Measurements from ENCODE around the gene PICK1.

The PICK1 gene

DNA sequence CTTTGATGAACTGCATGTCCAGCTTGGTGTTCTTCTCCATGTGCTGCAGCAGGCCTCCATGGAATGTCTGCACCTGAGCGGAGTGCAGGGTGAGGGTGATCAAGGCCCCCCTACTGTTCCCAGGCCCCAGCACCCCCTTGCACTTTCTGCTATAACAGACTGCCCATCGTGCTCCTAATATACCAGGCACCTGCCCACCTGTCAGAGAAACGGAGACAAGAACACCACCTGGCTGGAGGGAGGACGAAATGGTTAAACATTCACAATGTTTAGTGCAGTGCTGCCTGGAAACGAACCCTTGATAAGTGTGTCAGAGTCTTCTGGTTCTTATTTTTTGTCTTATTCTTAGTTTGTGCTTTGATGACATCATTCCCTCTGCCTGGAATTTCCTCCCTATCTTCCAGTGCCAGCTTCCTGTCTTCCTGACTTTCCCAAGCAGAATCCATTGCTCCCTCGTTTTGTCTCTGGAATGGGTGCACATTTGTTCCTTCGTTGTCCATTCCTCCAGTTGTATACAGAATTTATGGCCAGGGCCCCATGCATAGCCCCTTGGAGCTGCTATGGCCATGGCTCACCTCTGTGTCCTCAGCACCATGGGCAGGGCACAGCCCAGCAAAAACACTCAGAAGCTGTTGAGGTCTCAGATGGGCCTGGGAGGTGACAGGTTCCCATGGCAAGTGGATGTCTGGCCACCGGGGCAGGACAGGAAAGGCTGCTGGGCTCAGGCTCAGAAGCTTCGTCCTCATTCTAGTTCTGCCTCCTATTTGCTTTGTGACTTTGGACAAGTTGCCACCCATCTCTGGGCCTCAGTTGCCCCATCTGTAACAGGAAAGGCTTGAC lies 41.4 kb downstream of the PICK1 start:
- Mint-ChIP-seq H3K9me3 (no peaks in the 10 kb centered on the region), H3K27me3 (no peaks in the 10 kb centered on the region), H3K4me3 (no peak overlapping the region), H3K36me3 (ENCODE audit: low read depth) (peaks cover 5% of the 10 kb centered on the region), H3K4me1 (ENCODE audit: low read depth) (no peaks in the 10 kb centered on the region), H3K27ac (no peak overlapping the region)
- DNase-seq = no peak

GRCh38 chr22:38103641-38104040 lies 46.4 kb downstream of the PICK1 start:
- no peaks in the 10 kb centered on the region for H3K27me3 Mint-ChIP-seq
- no peak overlapping the region for H3K4me3 Mint-ChIP-seq
- no peak overlapping the region for H3K27ac Mint-ChIP-seq
- no peaks in the 10 kb centered on the region for H3K36me3 Mint-ChIP-seq (ENCODE audit: low read depth)
- H3K4me1 Mint-ChIP-seq (ENCODE audit: low read depth) = peaks cover 8% of the 10 kb centered on the region
- no peak for DNase-seq
- no peaks in the 10 kb centered on the region for H3K9me3 Mint-ChIP-seq

DNA sequence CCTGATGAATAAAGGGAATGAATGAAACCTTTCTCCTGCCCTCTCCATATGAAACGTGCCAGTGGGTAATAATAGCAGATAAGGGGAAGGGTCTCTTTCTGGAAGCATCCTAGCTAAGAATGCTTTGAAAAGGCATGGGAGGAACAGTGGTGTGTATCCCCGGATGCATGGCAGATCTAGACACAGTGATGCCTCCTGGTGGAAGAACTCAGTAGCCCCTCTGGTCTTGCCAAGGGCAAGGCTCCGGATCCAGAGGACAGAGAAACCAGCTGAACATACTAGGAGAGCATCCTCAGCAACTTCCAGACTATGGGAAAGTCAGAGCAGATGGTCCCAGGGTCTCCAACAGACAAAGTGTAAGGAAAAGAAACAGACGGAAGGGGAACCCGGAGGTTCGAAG lies 46.9 kb downstream of the PICK1 start:
- peaks cover 8% of the 10 kb centered on the region for H3K4me1 Mint-ChIP-seq (ENCODE audit: low read depth)
- H3K4me3 Mint-ChIP-seq = no peak overlapping the region
- H3K9me3 Mint-ChIP-seq = no peaks in the 10 kb centered on the region
- no peaks in the 10 kb centered on the region for H3K27me3 Mint-ChIP-seq
- no peaks in the 10 kb centered on the region for H3K36me3 Mint-ChIP-seq (ENCODE audit: low read depth)
- DNase-seq = no peak
- no peak overlapping the region for H3K27ac Mint-ChIP-seq

- H3K4me3 Mint-ChIP-seq = no peak overlapping the region
- H3K27ac Mint-ChIP-seq = no peak overlapping the region
- H3K36me3 Mint-ChIP-seq (ENCODE audit: low read depth) = no peaks in the 10 kb centered on the region
- H3K4me1 Mint-ChIP-seq (ENCODE audit: low read depth) = peaks cover 8% of the 10 kb centered on the region
- no peaks in the 10 kb centered on the region for H3K27me3 Mint-ChIP-seq
- DNase-seq = no peak
- no peaks in the 10 kb centered on the region for H3K9me3 Mint-ChIP-seq
These were observed 49.8 kb downstream of the PICK1 start for GRCh38 chr22:38106814-38107578.

DNA sequence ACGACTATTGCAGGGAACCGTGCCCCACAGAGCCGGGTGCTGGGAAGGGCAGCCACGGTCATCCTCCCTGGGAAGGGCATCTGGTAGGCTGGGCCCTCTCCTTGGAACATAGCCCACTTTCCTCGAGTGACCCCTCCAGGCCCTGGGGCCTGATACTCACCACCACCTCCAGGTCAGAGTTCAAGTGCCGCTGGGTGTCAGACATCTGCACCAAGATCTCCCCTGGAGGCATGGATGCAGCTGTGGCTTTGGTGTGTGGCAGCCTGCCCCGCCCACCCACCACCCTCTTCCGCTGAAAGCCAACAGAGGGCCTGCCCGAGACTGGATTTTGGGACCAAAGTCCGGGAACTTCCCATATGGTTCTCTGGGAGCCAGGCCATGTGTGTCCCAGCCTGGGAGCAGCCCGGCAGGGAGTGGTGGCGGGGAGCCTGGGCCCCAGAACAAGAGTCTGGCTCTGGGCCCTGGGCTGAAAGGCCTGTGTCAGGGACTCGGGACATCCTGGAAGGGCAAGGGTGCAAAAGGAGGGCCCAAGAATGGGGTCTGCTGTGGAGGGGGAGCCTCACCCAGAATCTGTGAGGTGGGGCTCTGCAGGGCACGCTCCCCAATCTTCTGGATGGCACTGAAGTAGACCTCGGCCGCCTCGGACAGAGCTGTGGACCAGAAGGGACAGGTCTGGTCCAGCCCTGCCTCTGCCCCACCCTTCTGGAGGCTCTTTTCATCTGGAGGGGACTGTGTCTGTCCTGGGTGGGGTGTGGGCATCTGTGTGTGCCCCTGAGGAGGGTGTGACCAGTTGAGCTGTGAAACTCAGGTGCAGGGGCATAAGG lies 50.7 kb downstream of the PICK1 start:
- Mint-ChIP-seq H3K4me1 (ENCODE audit: low read depth) (peaks cover 8% of the 10 kb centered on the region), H3K27ac (no peak overlapping the region), H3K27me3 (no peaks in the 10 kb centered on the region), H3K9me3 (no peaks in the 10 kb centered on the region), H3K4me3 (no peak overlapping the region), H3K36me3 (ENCODE audit: low read depth) (no peaks in the 10 kb centered on the region)
- no peak for DNase-seq

- no peak overlapping the region for H3K4me3 Mint-ChIP-seq
- peaks cover 8% of the 10 kb centered on the region for H3K4me1 Mint-ChIP-seq (ENCODE audit: low read depth)
- no peak for DNase-seq
These were observed 51.5 kb downstream of the PICK1 start for GRCh38 chr22:38108561-38109319.

GRCh38 chr22:38109371-38110001 lies 52.3 kb downstream of the PICK1 start:
- Mint-ChIP-seq H3K27me3 (no peaks in the 10 kb centered on the region), H3K27ac (no peak overlapping the region), H3K4me1 (ENCODE audit: low read depth) (peaks cover 5% of the 10 kb centered on the region), H3K4me3 (no peak overlapping the region), H3K9me3 (no peaks in the 10 kb centered on the region), H3K36me3 (ENCODE audit: low read depth) (peaks cover 2% of the 10 kb centered on the region)
- DNase-seq = no peak

More at GRCh38 chr22:38108561-38109319, 51.5 kb downstream of the PICK1 start:
- Mint-ChIP-seq H3K9me3 (no peaks in the 10 kb centered on the region), H3K27ac (no peak overlapping the region), H3K27me3 (no peaks in the 10 kb centered on the region), H3K36me3 (ENCODE audit: low read depth) (no peaks in the 10 kb centered on the region)

GRCh38 chr22:38110008-38110862 lies 53.0 kb downstream of the PICK1 start, which contains the start of gene BAIAP2L2:
Gene BAIAP2L2 (minus strand): TSS chr22:38110684. CDS start chr22:38110525, 159 bp downstream.
- no peak within 1 kb of the TSS for H3K27ac Mint-ChIP-seq
- no peak within 1 kb of the TSS for H3K4me3 Mint-ChIP-seq
- H3K27me3 Mint-ChIP-seq = no peaks in the 10 kb centered on the region
- no peaks in the 10 kb centered on the region for H3K4me1 Mint-ChIP-seq (ENCODE audit: low read depth)
- H3K9me3 Mint-ChIP-seq = no peaks in the 10 kb centered on the region
- no peak for DNase-seq
- peaks cover 4% of the 10 kb centered on the region for H3K36me3 Mint-ChIP-seq (ENCODE audit: low read depth)

- DNase-seq = no peak
- H3K36me3 Mint-ChIP-seq (ENCODE audit: low read depth) = peaks cover 10% of the 10 kb centered on the region
- no peak overlapping the region for H3K27ac Mint-ChIP-seq
- H3K9me3 Mint-ChIP-seq = no peaks in the 10 kb centered on the region
- no peaks in the 10 kb centered on the region for H3K4me1 Mint-ChIP-seq (ENCODE audit: low read depth)
- no peak overlapping the region for H3K4me3 Mint-ChIP-seq
- H3K27me3 Mint-ChIP-seq = no peaks in the 10 kb centered on the region
These were observed 54.0 kb downstream of the PICK1 start for GRCh38 chr22:38110863-38111852.

- no peak overlapping the region for H3K4me3 Mint-ChIP-seq
- H3K36me3 Mint-ChIP-seq (ENCODE audit: low read depth) = peaks cover 12% of the 10 kb centered on the region
- no peak for DNase-seq
- H3K27me3 Mint-ChIP-seq = no peaks in the 10 kb centered on the region
- H3K9me3 Mint-ChIP-seq = no peaks in the 10 kb centered on the region
- no peak overlapping the region for H3K27ac Mint-ChIP-seq
- no peaks in the 10 kb centered on the region for H3K4me1 Mint-ChIP-seq (ENCODE audit: low read depth)
These were observed 54.7 kb downstream of the PICK1 start for GRCh38 chr22:38111925-38112355.

DNA sequence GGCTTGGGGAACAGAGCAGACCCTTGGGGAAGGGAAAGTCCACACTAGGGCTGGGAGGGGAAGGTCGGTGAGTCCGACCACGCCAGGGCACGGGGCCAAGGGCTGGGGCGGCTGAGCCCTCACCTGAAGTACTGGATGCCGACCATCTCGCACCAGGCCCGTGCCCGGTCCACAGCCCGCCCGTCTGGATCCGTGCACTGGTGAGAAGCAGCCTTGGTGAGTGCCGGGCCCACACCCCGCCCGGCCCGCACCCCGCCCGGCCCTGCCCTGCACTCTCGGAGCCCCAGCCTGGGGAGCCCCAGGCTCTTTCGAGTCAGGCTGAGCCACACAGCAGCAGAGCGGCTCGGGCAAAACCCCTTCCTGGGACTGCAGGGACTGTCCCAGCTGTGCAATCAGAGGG lies 55.2 kb downstream of the PICK1 start:
- Mint-ChIP-seq H3K27ac (no peak overlapping the region), H3K36me3 (ENCODE audit: low read depth) (peaks cover 12% of the 10 kb centered on the region), H3K4me3 (no peak overlapping the region), H3K27me3 (no peaks in the 10 kb centered on the region), H3K4me1 (ENCODE audit: low read depth) (no peaks in the 10 kb centered on the region), H3K9me3 (no peaks in the 10 kb centered on the region)
- no peak for DNase-seq
